GM21390 (cell line): ENCODE results near the gene RNFT1.
"Not testable (repeated sequence)": the region's sequence is repeated elsewhere in the genome, so short reads cannot be mapped to it uniquely, and the experiment has no call there.

Experiments
- ATAC-seq: cut with Tn5 transposase; IDR thresholded peaks from one replicate; pipeline ENCODE4 v1.9.1; 2021; ENCODE audit not compliant: unreplicated experiment

The RNFT1 gene, protein sequence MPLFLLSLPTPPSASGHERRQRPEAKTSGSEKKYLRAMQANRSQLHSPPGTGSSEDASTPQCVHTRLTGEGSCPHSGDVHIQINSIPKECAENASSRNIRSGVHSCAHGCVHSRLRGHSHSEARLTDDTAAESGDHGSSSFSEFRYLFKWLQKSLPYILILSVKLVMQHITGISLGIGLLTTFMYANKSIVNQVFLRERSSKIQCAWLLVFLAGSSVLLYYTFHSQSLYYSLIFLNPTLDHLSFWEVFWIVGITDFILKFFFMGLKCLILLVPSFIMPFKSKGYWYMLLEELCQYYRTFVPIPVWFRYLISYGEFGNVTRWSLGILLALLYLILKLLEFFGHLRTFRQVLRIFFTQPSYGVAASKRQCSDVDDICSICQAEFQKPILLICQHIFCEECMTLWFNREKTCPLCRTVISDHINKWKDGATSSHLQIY

DNA sequence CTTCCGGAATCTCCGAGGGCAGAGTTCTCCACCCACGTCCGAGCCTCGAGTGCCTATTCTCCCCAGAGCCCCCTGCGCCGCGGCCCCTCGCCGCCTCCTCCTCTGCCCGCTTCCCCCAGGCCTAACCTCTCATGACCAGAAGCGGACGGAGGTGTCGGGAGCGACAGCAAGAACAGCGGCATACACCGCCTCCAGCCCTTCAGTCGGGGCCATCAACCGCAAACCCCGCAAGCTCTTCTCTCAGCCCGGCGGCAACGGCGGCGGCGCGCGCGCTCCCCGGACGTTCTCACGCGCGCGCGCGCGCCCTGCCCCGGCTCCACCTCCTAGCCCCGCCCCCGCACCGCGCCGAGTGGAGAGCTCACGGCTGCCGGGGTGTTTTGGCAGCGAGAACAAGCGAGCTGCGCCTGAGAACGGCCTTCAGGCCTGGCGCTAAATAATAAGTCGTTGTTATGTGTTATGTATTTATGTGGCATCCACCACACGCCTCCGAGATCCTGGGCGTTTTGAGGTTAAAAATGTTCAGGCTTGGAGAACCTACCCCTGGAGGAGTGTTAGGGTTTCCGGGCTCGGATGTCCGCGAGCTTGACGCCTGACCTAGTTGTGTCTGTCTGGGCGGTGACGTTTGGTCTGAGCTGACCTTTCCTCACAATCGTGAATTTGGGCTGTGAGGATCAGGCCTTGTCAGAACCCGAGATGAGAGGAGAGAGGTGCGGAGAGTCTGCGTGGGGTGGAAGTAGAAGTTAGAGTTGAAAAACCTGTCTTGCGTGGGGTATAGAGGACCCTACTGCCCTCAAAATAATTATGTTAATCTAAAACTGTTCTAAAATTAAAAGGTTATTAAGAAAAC lies at the start of gene RNFT1:
Gene RNFT1 (minus strand): TSS at position 259 of the 847 bp plus-strand sequence. CDS start 77 bp downstream, at position 182.
- peak; percentile 79 for ATAC-seq

DNA sequence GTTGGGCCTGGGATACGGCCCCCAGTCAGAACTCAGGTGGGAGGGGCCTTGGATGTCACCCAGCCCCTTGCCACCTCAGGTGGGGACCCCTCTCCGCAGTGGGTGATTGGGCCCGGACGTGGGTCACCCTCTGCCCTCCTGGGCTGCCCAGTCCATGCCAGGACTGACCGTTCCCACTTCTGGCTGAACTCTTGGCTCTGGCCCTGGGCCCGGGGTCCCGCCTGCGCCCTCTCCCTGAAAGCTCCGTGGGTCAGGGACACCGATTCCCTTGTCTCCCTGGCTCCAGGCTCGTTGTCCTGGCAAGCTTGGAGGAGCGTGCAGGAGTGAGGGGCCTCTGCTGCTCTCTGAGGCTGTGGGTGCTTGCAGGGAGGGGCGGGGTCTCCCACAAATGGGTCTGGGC lies 44.8 kb upstream of the RNFT1 start:
- ATAC-seq: not testable (repeated sequence)

DNA sequence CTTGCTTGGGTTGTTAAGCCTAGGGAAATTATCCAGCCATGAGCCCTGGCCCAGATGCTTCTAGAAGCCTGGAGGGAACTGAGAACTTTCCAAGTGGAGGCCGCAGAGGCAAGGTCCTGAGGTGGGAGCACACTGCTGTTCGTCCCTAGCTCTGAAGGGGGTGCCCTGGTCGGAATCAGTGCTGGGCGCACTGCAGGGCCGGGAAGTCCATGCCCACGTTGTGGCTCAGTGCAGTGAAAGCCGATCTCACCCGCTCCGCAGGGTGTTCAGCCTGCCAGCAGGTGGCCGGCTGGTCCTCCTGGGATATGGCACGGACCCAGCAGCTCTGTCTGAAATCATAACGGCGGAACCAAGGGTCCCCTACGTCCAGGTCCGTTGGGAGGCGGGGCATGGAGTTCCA lies 43.8 kb upstream of the RNFT1 start:
- not testable (repeated sequence) for ATAC-seq

DNA sequence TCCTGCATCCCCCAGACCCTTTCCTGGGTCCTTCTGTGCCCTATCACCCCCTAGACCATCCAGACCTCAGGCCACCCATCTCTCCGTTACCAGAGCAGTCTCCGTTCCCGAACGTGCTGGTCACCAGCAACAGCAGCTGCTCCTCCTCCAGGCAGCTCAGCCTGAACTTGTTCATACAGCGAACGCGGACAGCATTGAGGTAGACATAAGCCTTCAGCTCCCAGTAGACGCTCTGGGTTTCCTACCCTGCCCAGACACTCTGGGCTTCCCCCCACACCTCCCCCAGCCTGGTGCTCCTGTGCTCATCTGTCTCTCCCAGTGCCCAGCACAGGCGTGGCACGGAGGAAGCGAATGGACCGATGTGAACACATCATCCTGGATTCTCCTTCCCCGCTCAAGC lies 41.6 kb upstream of the RNFT1 start:
- no peak for ATAC-seq

DNA sequence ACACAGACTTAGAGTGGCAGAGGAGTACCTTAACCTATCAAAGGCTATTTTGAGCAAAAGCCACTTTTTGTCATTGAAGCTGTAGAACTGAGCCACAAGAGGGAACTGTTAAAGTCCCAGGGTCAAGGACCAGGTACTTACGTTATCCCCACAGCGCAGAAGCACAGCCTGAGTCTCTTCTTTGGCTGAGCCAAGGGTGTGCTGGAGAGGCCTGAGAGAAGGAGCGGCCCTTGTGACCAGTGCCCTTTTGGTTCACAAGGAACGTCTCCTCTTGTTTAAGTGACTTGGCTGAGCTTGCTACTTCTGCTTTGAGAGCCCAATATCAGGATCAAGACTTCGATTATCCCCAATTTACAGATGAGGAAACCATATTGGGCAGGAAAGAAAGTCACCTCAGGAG lies 40.0 kb upstream of the RNFT1 start:
- not testable (repeated sequence) for ATAC-seq

DNA sequence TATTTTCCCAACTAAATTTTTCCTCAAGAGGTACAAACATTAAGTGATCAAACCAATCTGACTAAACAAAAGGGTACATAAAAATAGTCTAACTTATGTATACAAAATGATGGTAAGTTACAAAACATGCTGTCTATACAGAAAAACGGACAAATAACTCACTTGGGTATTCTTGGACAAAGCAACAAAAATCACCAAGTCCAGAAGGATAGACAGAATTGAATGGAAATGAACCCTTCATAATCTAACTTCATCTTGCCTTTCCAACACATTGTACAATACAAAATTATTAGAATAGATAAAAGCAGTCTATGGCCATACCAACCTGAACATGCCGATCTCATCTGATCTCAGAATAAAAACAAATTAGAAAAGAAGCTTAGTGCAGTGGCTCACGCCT lies 37.9 kb upstream of the RNFT1 start:
- ATAC-seq: not testable (repeated sequence)

DNA sequence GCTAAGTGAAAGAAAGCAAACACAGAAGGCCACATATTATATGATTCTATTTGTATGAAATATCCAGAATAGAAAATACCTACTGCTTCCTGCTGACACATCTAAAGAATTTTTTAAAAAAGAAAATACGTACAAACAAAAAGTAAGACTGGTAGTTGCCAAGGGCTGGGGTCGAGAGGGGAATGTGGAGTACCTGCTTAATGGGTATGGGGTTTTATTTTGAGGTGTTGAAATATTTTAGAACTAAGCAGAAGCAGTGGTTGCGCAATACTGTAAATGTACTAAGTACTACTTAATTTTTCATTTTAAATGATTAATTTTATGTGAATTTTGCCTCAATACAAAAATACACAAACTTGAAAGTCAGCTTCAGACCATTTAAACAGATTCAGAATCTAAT lies 32.1 kb upstream of the RNFT1 start:
- not testable (repeated sequence) for ATAC-seq

DNA sequence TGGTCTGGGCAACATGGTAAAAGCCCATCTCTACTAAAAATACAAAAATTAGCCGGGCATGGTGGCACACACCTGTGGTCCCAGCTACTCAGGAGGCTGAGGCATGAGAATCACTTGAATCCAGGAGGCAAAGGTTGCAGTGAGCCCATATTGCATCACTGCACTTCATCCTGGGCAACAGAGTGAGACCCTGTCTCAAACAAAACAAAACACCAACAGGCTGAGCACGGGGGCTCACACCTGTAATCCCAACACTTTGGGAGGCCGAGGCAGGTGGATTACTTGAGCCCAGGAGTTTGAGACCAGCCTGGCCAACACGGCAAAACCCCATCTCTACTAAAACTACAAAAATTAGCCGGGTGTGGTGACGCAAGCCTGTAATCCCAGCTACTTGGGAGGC lies 10.6 kb upstream of the RNFT1 start:
- ATAC-seq: not testable (repeated sequence)

DNA sequence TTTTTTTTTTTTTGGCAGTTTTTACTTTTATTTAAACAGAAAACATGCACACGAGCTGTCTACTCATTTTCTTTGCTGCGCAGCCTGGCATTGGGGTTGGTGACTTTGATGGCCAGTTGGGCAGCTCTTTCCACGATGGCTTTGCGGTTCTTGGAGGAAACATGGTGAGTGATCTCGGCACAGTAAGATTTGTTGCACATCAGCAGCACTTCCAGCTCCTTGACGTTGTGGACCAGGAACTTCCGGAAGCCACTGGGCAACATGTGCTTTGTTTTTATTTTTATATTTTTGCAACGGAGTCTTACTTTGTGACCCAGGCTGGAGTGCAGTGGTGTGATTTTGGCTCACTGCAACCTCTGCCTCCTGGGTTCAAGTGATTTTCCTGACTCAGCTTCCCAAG lies 8.9 kb upstream of the RNFT1 start:
- ATAC-seq: not testable (repeated sequence)

DNA sequence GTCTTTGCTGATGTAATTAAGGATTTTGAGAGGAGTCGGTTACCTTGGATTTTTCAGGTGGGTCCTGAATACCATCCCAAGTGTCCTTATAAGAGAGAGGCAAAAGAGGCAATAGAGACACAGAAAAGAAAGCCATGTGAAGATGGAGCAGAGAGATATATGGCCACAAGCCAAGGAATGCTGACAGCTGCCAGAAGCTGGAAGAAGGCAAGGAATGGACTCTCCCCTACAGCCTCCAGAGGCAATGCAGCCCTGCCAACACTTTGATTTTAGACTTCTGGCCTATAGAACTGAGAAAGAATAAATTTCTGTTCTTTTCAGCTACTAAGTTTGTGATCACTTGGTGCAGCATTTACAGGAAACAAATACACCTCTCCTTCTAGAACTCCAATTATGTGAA lies 8.2 kb upstream of the RNFT1 start:
- ATAC-seq: no peak

DNA sequence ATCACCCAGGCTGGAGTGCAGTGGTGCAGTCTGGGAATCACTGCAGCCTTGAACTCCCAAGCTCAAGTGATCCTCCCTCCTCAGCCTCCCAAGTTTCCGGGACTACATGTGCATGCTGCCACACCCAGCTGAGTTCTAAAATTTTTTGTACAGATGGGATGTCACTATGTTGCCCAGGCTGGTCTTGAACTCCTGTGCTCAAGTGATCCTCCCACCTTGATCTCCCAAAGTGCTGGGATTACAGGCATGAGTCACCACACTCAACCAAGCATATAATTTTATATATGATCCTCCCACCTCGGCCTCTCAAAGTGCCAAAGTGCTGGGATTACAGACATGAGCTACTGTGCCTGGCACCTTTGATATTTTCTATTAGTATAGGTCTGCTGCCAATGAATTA lies 7.2 kb upstream of the RNFT1 start:
- ATAC-seq: not testable (repeated sequence)

DNA sequence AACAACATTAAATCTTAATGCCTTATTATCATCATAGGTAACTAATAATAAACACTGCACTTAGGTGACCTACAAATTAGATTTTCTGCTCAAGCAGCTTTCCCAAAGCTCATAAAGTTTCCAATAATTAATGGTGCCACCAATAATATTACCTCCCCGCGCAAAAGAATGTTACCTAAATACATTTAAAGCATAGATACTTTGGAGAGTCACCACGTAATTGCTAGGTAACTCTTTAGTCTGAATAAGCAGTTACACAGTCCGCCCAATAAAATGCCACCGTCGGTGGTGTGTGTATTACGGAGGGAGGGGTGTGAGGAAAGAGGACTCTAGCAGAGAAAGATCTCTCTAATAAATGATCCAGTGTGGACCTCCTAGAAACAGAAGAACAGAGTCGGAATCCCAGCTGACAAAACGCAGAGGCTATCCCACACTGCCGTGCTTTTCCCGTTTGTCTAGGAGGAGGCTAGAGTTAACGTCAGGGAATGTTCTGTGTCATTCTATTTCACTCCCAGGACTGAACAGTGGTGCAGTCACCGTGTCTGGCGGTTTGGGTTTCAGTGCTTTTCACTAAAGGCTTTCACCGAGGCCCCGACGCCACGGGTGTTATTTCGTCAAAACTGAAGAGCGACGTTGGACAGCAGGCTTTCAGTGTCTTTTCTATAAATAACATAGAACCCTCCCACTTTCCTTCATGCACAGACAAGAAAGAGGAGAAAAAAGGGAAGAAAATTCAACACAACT lies 630 bp downstream of the RNFT1 start:
- peak; percentile 56 for ATAC-seq

DNA sequence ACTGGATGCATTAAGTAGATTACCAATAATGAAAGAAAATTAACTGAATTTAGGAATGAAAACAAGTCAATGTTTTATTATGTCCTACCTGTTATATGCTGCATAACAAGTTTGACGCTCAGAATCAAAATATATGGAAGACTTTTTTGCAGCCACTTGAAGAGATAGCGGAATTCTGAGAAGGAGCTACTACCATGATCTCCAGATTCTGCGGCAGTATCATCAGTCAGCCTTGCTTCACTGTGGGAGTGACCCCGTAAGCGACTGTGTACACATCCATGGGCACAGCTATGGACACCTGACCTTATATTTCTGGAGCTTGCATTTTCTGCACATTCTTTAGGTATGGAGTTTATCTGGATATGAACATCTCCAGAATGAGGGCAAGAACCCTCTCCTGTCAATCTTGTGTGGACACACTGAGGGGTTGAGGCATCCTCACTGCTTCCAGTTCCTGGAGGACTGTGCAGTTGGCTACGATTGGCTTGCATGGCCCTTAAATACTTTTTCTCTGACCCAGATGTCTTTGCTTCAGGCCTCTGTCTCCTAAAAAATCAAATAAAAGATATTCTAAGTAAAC lies 1.7 kb downstream of the RNFT1 start:
- no peak for ATAC-seq

DNA sequence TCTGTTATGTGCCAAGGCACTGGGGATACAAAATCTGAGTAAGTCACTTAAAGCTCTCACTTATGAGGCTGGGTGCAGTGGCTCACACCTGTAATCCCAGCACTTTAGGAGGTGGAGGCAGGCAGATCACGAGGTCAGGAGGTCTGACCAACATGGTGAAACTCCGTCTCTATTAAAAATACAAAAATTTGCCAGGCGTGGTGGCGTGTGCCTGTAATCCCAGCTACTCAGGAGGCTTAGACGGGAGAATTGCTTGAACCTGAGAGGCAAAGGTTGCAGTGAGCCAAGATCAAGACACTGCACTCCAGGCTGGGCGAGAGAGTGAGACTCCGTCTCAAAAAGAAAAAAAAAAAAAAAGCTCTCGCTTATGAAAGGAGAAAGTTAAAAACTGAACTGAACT lies 5.0 kb downstream of the RNFT1 start:
- ATAC-seq: not testable (repeated sequence)

DNA sequence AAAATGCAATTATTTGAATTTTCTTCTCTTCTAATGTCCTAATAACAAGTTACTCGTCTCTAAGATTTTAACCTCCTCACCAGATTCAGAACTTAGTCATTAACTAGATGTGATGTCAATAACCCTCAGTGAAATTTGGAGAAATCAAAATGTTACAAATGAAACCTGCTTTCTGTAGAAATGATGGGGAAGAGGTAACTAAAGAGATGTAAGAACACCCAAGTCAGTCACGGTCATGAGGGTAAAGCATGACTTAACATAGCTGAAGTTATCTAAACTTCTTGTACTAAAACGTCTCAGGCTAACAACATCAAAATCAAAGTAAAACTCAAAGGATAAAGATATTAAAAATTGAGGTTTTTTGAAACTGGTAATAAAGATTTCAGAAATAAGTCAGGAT lies 9.7 kb downstream of the RNFT1 start:
- ATAC-seq: no peak

DNA sequence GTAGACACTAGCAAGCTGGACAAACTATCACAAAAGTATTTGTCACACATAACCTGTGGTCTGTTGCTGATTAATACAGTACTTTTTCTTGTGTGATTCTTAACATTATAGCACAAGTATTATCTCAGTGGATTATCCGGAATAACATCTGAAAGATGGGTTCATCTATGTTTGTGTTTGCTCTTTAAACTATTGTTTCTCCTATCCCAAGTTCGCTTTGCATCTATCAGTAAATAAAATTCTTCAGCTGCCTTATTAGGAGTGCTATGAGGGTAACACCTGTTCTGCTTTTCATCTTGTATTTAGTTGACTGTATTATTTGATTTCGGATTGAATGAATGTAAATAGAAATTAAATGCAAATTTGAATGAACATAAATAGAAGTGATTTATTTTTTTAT lies 14.5 kb downstream of the RNFT1 start:
- ATAC-seq: no peak

DNA sequence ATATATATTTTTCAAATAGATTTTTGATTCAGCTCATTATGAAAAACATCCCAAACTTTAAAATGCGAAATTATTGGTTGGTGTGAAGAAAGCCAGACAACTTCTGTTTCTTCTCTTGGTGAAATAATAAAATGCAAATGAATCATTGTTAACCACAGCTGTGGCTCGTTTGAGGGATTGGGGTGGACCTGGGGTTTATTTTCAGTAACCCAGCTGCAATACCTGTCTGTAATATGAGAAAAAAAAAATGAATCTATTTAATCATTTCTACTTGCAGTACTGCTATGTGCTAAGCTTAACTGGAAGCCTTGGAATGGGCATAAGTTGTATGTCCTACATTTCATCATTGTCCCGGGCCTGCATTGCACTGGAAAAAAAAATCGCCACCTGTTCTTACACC lies 17.2 kb downstream of the RNFT1 start:
- not testable (repeated sequence) for ATAC-seq

DNA sequence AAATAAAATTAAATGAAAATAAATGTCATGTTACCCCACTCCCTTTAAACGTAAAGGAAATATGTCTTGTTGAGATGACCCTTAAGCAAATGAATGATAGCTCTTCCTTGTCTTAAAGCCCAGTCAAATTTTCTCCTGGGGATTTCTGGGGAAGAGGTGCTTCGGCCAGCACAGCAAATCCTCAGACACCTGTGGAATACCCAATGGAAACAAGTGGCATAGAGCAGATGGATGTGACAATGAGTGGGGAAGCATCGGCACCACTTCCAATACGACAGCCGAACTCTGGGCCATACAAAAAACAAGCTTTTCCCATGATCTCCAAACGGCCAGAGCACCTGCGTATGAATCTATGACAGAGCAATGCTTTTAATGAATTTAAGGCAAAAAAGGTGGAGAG lies 18.1 kb downstream of the RNFT1 start:
- ATAC-seq: not testable (repeated sequence)

DNA sequence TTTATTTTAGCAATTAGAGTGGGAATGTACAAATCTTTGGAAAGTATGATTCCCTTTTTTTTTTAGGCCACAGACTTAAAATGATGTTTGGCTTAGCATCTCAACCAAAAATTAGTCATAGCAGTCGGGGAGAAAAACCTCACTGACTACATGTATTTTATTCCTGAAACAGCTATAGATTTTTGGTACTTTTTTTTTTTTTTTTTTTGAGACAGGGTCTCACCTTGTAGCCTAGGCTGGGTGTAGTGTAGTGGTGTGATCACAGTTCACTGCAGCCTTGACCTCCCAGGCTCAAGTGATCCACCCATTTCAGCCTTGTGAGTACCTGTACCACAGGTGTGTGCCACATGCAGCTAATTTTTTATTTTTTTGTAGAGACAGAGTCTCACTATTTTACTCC lies 23.4 kb downstream of the RNFT1 start:
- ATAC-seq: no peak

DNA sequence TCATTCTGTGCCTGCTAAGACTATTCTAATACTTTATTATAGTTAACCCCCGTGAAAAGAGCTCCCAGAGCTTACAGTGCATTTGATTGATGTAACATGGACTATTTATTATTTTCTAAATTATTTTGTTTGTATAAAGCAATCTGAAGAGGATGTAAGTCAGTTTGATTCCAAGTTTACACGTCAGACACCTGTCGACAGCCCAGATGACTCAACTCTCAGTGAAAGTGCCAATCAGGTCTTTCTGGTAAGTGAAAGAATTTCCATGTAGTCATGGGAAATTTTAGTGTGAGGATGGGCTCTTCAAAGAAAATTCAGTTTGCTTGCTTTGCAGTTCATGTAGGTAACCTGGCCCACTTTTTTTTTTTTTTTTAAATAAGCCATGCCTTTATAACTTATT lies 23.8 kb downstream of the RNFT1 start:
- not testable (repeated sequence) for ATAC-seq

DNA sequence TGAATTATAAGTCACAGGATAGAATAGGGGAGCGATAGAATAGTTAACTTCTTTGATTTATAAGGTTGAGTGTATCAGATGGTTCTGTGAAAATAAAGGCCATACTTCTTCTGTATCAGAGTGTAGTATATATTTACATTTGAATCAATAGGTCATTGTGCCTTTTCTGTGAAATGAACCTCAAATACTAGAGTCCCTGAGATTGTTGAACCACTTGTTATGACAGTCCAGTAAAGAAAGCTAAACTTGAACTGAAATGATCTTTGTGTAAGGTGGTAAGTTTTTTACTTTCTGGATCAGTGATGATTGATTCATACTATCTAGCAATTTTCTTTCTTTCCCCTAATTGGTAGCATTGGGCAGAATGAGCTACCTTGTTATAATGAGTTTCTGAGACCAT lies 31.2 kb downstream of the RNFT1 start:
- ATAC-seq: not testable (repeated sequence)
